Measurements from ENCODE around the gene GBP4.
"Not testable (repeated sequence)": the region's sequence is repeated elsewhere in the genome, so short reads cannot be mapped to it uniquely, and the experiment has no call there.

Gene GBP4

GRCh38 chr1:89198491-89199072 is at the start of gene GBP4:
Gene GBP4 (minus strand): TSS chr1:89198942. CDS start chr1:89198834, 108 bp downstream.
- peak; percentile 10 for DNase-seq (ENCODE audit: low read depth, low spot score)

- no peak for DNase-seq (ENCODE audit: low read depth, low spot score)
Measured at GRCh38 chr1:89243046-89243445, 44.3 kb upstream of the GBP4 start.

DNA sequence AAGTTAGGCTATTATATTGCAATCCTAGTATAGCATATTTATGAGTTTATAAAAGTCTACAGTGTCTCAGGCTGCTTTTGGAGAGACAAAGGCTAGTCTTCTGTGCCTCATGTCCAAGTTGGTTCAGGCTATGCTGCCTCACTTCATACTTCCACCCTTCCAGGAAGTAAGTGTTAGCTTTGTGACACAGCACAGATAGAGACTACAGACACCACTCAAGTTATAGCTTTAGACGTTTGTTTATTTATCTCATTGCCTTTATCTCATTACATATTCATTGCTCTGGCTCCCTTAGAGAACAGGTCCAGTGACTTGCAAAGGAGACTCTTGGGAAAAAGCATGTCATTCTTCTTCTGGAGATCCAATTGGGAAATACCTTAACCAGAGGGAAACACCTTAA is 22.6 kb upstream of the GBP4 start:
- no peak for DNase-seq (ENCODE audit: low read depth, low spot score)

DNA sequence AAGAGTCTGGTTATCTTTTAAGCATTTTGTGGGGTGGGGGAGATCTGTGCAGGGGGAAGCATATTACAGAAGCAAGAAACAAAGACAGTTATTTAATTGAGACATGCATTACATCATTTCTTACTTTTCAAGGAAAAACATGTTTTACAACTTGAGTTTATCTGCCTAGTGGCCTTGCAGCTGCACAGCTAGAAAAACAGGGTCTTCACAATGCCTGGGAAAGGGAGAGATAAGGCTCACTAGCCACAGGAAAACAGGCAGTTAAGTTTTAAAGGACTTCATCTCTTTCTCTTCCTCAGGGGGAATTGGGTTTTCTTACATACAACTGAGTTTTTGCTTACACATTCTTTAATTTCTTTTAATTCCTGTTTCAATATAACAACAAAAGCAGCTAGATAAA is 21.1 kb upstream of the GBP4 start:
- not testable (repeated sequence) for DNase-seq (ENCODE audit: low read depth, low spot score)

- DNase-seq (ENCODE audit: low read depth, low spot score) = not testable (repeated sequence)
Measured at GRCh38 chr1:89218941-89219340, 20.2 kb upstream of the GBP4 start.

GRCh38 chr1:89213347-89213746 is 14.6 kb upstream of the GBP4 start:
- no peak for DNase-seq (ENCODE audit: low read depth, low spot score)

DNA sequence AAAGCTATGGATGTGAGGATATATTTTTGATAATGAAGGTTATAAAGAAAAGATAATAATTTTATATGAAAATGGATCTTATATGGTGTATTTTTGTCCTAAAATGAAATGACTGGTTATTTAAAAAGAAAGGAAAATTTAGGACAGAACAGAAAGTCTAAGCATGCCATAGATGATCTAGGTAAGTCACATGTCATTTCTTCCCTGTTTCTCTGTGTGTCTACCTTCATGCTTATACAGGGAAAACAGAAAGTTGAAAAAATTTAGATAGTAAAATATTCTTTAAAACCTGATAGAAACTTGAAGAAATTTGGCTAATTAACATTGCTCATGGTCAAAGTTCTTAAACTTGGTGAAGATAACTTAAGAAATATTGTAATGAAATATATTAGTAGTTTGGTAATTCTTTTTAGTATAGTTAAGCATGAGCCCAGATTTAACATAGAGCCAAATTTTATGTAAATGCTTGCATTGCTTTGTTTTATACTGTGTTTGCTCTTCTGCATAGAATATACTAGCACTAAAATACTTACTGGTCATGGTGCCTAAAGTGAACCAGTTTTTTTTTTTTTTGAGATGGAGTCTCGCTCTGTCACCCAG is 12.4 kb upstream of the GBP4 start:
- no peak for DNase-seq (ENCODE audit: low read depth, low spot score)

DNA sequence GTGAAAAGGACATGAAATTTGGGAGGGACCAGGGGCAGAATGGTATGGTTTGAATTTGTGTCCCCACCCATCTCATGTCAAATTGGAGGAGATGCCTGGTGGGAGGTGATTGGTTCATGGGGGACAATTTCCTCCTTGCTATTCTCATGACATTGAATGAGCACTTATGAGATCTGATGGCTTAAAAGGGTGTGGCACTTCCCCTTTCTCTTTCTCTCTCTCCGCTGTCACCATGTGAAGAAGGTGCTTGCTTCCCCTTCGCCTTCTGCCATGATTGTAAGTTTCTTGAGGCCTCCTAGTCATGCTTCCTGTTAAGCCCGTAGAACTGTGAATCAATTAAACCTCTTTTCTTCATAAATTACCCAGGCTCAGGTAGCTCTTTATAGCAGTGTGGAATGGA is 7.6 kb upstream of the GBP4 start:
- no peak for DNase-seq (ENCODE audit: low read depth, low spot score)

DNA sequence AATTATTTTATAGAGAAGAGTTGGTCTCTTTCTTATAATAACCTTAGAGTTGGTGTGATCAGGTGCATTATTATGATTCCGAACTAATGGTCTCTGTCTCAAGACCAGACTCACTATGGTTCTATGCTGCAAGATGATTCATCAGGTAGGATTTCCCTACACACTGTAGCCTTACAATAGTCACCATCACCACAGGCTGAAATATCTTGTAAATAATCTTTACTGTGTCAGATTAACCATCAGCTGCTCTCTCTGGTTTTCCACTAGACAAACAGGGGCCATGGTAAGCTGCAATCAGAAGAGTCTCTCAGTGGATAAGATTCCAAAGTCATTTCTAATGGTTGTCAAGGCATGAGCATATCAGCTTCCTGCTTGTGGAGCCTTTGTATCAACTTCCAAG is 4.4 kb upstream of the GBP4 start:
- DNase-seq (ENCODE audit: low read depth, low spot score) = no peak

GRCh38 chr1:89201106-89201794 is 2.5 kb upstream of the GBP4 start:
- DNase-seq (ENCODE audit: low read depth, low spot score) = no peak

GRCh38 chr1:89200663-89201062 is 1.9 kb upstream of the GBP4 start:
- no peak for DNase-seq (ENCODE audit: low read depth, low spot score)

DNA sequence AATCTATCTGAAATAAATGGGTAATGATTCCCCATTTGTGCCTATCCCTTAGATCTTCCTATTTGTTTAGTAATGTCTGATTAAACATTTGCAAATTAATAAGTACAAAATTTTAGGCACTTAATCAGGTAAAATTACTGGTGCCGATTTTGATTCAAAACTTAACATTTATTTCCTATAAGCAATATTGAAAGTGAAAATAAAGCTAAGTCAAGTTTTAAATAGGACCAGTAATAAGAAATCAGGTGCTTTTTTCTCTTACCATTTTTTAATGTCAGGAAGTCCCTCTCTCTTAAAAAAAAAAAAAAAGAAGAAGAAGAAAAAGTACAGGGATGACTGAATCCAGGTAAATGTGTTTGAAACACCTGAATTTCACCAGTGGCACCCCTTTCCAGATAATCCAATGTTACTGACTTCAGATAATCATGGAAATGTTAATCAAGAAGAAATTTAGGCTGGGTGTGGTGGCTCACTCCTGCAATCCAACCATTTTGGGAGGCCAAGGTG is 836 bp upstream of the GBP4 start:
- DNase-seq (ENCODE audit: low read depth, low spot score) = no peak

DNA sequence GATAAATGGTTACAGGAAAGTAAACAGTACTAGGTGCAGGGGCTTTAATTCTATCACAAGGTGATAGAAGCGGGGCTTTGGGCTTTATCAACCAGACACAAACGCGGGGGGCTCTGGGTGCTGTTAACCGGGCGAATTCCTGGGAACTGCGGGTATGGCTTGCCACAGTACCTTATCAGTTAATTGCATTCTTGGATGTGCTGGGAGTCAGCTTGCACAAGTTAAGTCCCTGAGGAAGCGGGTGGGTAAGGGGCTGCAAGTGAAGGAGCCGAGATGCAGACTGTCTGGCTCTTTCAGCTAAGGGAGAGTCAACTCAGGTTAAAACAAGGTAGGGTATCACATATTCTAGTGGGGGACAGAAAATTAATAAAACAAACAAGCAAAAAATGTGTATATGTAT is 661 bp downstream of the GBP4 start:
- DNase-seq (ENCODE audit: low read depth, low spot score) = no peak

GRCh38 chr1:89195476-89195875 is 3.3 kb downstream of the GBP4 start:
- no peak for DNase-seq (ENCODE audit: low read depth, low spot score)

DNA sequence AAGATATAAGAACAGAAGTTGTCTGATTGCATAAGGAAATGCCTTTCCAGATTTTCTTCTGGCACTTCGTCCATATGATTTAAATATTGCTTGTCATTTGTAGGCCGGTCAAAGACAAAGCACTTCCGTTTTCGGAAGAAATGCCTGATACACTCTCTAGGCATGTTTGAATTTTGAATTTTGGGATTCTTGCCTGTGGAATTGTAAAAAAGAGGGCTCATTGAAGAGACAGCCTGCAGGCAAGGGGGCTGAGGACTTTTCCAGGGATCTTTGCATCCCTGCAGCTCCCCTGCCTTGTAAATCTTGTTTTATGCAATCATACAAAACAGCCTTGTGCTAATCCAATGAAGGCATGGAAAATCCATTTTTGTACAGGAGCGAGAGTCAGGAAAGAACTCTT is 7.4 kb downstream of the GBP4 start:
- no peak for DNase-seq (ENCODE audit: low read depth, low spot score)

- no peak for DNase-seq (ENCODE audit: low read depth, low spot score)
Measured at GRCh38 chr1:89190017-89190416, 8.7 kb downstream of the GBP4 start.

GRCh38 chr1:89179343-89179742 is 19.4 kb downstream of the GBP4 start:
- no peak for DNase-seq (ENCODE audit: low read depth, low spot score)

GRCh38 chr1:89176971-89177370 is 21.8 kb downstream of the GBP4 start:
- no peak for DNase-seq (ENCODE audit: low read depth, low spot score)

GRCh38 chr1:89175601-89176256 is 23.0 kb downstream of the GBP4 start, which contains the start of gene GBP7:
Gene GBP7 (minus strand): TSS chr1:89176003. CDS start chr1:89171935, 4,068 bp downstream.
- DNase-seq (ENCODE audit: low read depth, low spot score) = no peak

DNA sequence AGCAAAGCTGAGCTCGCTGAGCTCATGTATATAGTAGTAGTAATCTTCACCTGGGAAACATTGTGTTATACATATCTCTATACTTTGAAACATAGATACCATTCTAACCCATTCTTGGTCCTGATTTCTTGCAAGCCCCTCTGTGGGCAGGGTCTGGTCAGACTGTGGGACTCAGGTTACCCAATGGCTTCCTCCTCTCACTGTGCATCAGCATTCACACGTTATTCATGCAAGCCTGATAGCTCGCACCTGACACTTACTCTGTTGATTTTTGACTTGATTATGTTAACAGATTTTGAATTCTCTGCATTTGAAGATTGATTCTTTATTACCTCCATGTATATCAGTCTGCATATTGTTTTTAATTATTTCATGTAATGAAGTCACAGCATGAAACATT is 24.3 kb downstream of the GBP4 start:
- DNase-seq (ENCODE audit: low read depth, low spot score) = no peak

DNA sequence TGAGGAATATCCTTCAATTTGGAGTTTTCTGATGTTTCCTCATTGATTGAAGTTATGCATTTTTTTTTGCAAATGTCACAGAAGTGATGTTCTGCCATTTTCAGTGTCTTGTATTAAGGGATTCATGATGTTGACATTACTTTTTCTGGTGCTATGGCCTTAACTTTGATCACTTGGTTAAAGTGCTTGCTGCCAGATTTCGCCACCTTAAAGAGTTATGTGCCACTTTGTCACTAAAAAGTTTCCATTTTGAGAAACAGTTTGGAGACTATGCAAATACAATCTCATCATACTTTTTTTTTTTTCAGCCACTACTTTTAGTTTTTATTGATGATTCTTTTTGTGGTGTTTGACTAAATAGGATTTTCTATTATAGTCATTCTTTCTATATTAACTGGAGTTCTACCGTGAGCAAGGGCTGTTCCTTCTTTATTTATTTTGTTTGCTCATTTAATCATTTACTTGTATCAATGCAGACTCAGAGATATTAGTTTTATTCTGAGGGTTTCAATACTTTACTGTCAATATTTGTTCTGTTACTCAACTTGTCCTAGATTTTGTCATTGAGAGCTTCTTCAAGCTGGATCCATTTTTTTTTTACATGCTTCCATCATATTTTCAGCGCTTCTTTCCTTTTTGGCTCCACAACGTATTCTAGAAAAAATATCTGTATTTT is 26.1 kb downstream of the GBP4 start:
- DNase-seq (ENCODE audit: low read depth, low spot score) = no peak

GRCh38 chr1:89171067-89171438 is 27.7 kb downstream of the GBP4 start:
- no peak for DNase-seq (ENCODE audit: low read depth, low spot score)

All from activated naive CD8-positive, alpha-beta T cell treated with anti-CD3 and anti-CD28 coated beads, Interleukin-2, amount 50 U/mL, for 16 hours (primary cell).